H9 (cell line): ENCODE results near the gene SYNGR2. TPM values are rescaled to one million over a fixed set of nuclear protein-coding genes. Genes with fewer than 3 reads are reported as not detected.

ENCODE experiments used
- DNase-seq: peaks from one replicate; pipeline ENCODE4 v3.0.0-alpha.2; 2017
- H2AFZ ChIP-seq: one replicate; pipeline ENCODE4 v1.6.1; 2013; ENCODE audit warnings: mild to moderate bottlenecking, low read length, control low read depth, moderate library complexity
- H2AK5ac ChIP-seq: 2 replicates; pipeline ENCODE4 v1.6.1; 2013; ENCODE audit warnings: low read length, control low read depth, mixed read lengths; ENCODE audit not compliant: insufficient read length
- H2BK120ac ChIP-seq: one replicate; pipeline ENCODE4 v1.6.1; 2013; ENCODE audit warnings: low read depth, mild to moderate bottlenecking, low read length, control low read depth, inconsistent platforms; ENCODE audit not compliant: poor library complexity, severe bottlenecking
- H2BK12ac ChIP-seq: 2 replicates; pipeline ENCODE4 v1.6.1; 2013; ENCODE audit warnings: low read length, control low read depth, mixed read lengths, low read depth; ENCODE audit not compliant: insufficient read length
- H2BK15ac ChIP-seq: 2 replicates; pipeline ENCODE4 v1.6.1; 2013; ENCODE audit warnings: low read depth, low read length, control low read depth
- H2BK20ac ChIP-seq: one replicate; pipeline ENCODE4 v1.6.1; 2013; ENCODE audit warnings: low read depth, mild to moderate bottlenecking, low read length, control low read depth, inconsistent platforms; ENCODE audit not compliant: poor library complexity, severe bottlenecking
- H2BK5ac ChIP-seq: 2 replicates; pipeline ENCODE4 v1.6.1; 2013; ENCODE audit warnings: low read length, control low read depth, mixed read lengths; ENCODE audit not compliant: insufficient read length
- H3K14ac ChIP-seq: 2 replicates; pipeline ENCODE4 v1.6.1; 2013; ENCODE audit warnings: low read length, control low read depth; ENCODE audit not compliant: insufficient read depth
- H3K18ac ChIP-seq: 2 replicates; pipeline ENCODE4 v1.6.1; 2013; ENCODE audit warnings: low read depth, mild to moderate bottlenecking, mixed read lengths, low read length, control low read depth; ENCODE audit not compliant: insufficient read length
- H3K23ac ChIP-seq: 2 replicates; pipeline ENCODE4 v1.6.1; 2013; ENCODE audit warnings: low read length, control low read depth, mixed read lengths, low read depth; ENCODE audit not compliant: insufficient read length
- H3K23me2 ChIP-seq: 2 replicates; pipeline ENCODE4 v1.6.1; 2013; ENCODE audit warnings: low read depth, mild to moderate bottlenecking, mixed read lengths, low read length, control low read depth; ENCODE audit not compliant: insufficient read length, poor library complexity, severe bottlenecking
- H3K27ac ChIP-seq: 2 replicates; pipeline ENCODE4 v1.5.1; 2013; ENCODE audit warnings: low read length, control low read depth, mixed read lengths, low read depth; ENCODE audit not compliant: insufficient read length
- H3K27me3 ChIP-seq: 2 replicates; pipeline ENCODE4 v1.6.1; 2013; ENCODE audit warnings: low read length, control low read depth, inconsistent platforms; ENCODE audit not compliant: insufficient read depth
- H3K4ac ChIP-seq: 2 replicates; pipeline ENCODE4 v1.6.1; 2013; ENCODE audit warnings: low read depth, mild to moderate bottlenecking, control low read depth, inconsistent platforms, low read length, moderate library complexity
- H3K4me1 ChIP-seq: 2 replicates; pipeline ENCODE4 v1.6.1; 2013; ENCODE audit warnings: low read length, control low read depth, inconsistent platforms; ENCODE audit not compliant: insufficient read depth
- H3K4me2 ChIP-seq: 2 replicates; pipeline ENCODE4 v1.6.1; 2013; ENCODE audit warnings: low read length, control low read depth, mixed read lengths; ENCODE audit not compliant: insufficient read length, insufficient read depth
- H3K56ac ChIP-seq: 2 replicates; pipeline ENCODE4 v1.6.1; 2013; ENCODE audit warnings: low read depth, mild to moderate bottlenecking, mixed read lengths, low read length, control low read depth; ENCODE audit not compliant: insufficient read length
- H3K79me1 ChIP-seq: 2 replicates; pipeline ENCODE4 v1.6.1; 2013; ENCODE audit warnings: low read depth, mild to moderate bottlenecking, moderate library complexity, low read length, control low read depth, inconsistent platforms; ENCODE audit not compliant: insufficient read depth, poor library complexity, severe bottlenecking
- H3K79me2 ChIP-seq: 2 replicates; pipeline ENCODE4 v1.6.1; 2013; ENCODE audit warnings: low read length, control low read depth, inconsistent platforms; ENCODE audit not compliant: insufficient read depth
- H3K9ac ChIP-seq: 2 replicates; pipeline ENCODE4 v1.6.1; 2013; ENCODE audit warnings: low read length, control low read depth, mixed read lengths; ENCODE audit not compliant: insufficient read length; ENCODE audit errors: extremely low read depth
- H3K9me3 ChIP-seq: one replicate; pipeline ENCODE4 v1.6.1; 2013; ENCODE audit warnings: low read depth, low read length, inconsistent platforms; ENCODE audit not compliant: control insufficient read depth
- H3T11ph ChIP-seq: one replicate; pipeline ENCODE4 v1.6.1; 2013; ENCODE audit warnings: mild to moderate bottlenecking, low read length, control low read depth, inconsistent platforms
- H4K20me1 ChIP-seq: one replicate; pipeline ENCODE4 v1.6.1; 2013; ENCODE audit not compliant: control insufficient read depth, insufficient read length, insufficient read depth
- H4K5ac ChIP-seq: 2 replicates; pipeline ENCODE4 v1.6.1; 2013; ENCODE audit warnings: low read depth, mild to moderate bottlenecking, mixed read lengths, low read length, control low read depth; ENCODE audit not compliant: insufficient read length
- H4K8ac ChIP-seq: replicated peaks from 2 replicates; pipeline ENCODE4 v1.6.1; 2013; ENCODE audit warnings: low read length, control low read depth, mixed read lengths, low read depth; ENCODE audit not compliant: insufficient read length
- H4K91ac ChIP-seq: 2 replicates; pipeline ENCODE4 v1.6.1; 2013; ENCODE audit warnings: low read depth, mild to moderate bottlenecking, moderate library complexity, mixed read lengths, low read length, control low read depth; ENCODE audit not compliant: insufficient read length
- H3K27ac Mint-ChIP-seq, 3 experiments: 2 replicates in 2 of 3; 3 replicates in 1 of 3; pipeline ENCODE4 v1.8.0; 2020 to 2021; ENCODE audit warnings: mixed read lengths in 3 of 3, mild to moderate bottlenecking in 1 of 3, moderate library complexity in 1 of 3
- H3K27me3 Mint-ChIP-seq: 2 replicates; pipeline ENCODE4 v1.8.0; 2021; ENCODE audit warnings: low read depth, mild to moderate bottlenecking, moderate library complexity, mixed read lengths
- H3K36me3 Mint-ChIP-seq, 3 experiments: 2 replicates in 2 of 3; 3 replicates in 1 of 3; pipeline ENCODE4 v1.8.0; 2020 to 2021; ENCODE audit warnings: low read depth in 3 of 3, mixed read lengths in 3 of 3; ENCODE audit not compliant: insufficient read depth in 1 of 3
- H3K4me1 Mint-ChIP-seq, 2 experiments: 2 replicates each; pipeline ENCODE4 v1.8.0; 2020; ENCODE audit warnings: mixed read lengths in 2 of 2
- H3K4me3 Mint-ChIP-seq, 2 experiments: 2 replicates in 1 of 2; 3 replicates in 1 of 2; pipeline ENCODE4 v1.8.0; 2020 to 2021; ENCODE audit warnings: mild to moderate bottlenecking in 2 of 2, mixed read lengths in 2 of 2, moderate library complexity in 1 of 2
- H3K9me3 Mint-ChIP-seq, 2 experiments: 2 replicates in 1 of 2; 3 replicates in 1 of 2; pipeline ENCODE4 v1.8.0; 2020; ENCODE audit warnings: mild to moderate bottlenecking in 2 of 2, mixed read lengths in 2 of 2, moderate library complexity in 1 of 2
- CTCF ChIP-seq: fragments of 200-600 bp; sonication (generic); conservative IDR thresholded peaks from 3 replicates; pipeline ENCODE4 v1.8.0; 2021; ENCODE audit warnings: antibody characterized with exemption, mild to moderate bottlenecking
- WGBS: extraction: QIAGEN DNeasy Blood & Tissue Kit; methylation state at CpG from one replicate; pipeline ENCODE4 v1.1.7; 2013; ENCODE audit warnings: missing lambda C conversion rate, low lambda C conversion rate, mixed read lengths; ENCODE audit not compliant: insufficient read length; ENCODE audit errors: extremely low coverage; 5-methylcytosine and 5-hydroxymethylcytosine counted together
- total RNA-seq: library from RNA; stranded (reverse); gene quantifications from 2 replicates; pipeline ENCODE4 v1.2.1, GENCODE V29; 2021

The SYNGR2 gene
- total RNA-seq, 1 experiment from 2014 or later, result 41.0 TPM

DNA sequence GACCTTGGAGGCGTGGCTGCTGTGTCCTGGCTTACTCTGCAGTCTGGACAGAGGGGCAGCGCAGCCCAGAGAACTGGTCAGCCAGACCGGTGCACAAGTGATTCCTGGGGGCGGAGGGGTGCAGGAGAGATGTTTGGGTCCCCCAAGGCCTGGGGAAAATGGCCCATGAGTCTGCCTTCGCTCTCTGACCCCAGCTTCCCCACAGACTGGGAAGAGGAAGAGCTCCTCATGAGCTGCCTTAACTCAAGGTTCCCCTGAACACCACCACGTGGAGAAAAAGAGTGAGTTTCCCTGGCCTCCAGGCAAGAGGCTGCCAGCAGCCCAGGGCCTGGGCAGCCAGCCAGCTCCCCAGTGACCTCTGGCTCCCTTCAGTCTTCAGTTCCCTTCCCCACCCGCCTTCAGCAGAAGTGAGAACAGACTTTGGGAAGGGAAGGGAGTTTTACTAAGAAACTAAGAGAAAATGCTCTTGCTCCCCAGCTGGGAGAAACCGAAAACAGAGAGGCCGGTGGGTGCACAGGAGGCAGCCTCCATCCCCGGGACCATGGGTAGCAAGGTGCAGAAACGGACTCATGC, 24.1 kb upstream of the SYNGR2 start:
- H3K27me3 ChIP-seq, result no peaks in the 10 kb centered on the region
- no peak overlapping the region for H3K9ac ChIP-seq
- no peaks in the 10 kb centered on the region for H3K9me3 ChIP-seq
- peak overlapping the region in 1 of 3 experiments; percentile 62; a peak in 2 of 7 replicates for H3K27ac Mint-ChIP-seq
- WGBS, result no CpG with 5 or more reads among the region's 11 CpGs
- no peaks in the 10 kb centered on the region for H3K36me3 Mint-ChIP-seq
- H2BK5ac ChIP-seq, result no peak overlapping the region
- H3T11ph ChIP-seq, result no peak overlapping the region
- H3K79me1 ChIP-seq, result no peaks in the 10 kb centered on the region
- no peak for DNase-seq
- H3K9me3 Mint-ChIP-seq, result no peaks in the 10 kb centered on the region
- H3K4me2 ChIP-seq, result no peak overlapping the region
- no peak overlapping the region for H2AK5ac ChIP-seq
- no peaks in the 10 kb centered on the region for H4K20me1 ChIP-seq
- no peaks in the 10 kb centered on the region for H3K4me1 ChIP-seq
- H3K27me3 Mint-ChIP-seq, result peaks cover 2% of the 10 kb centered on the region; the same call in 1 of the 2 replicates
- peaks cover 4 to 13% of the 10 kb centered on the region in 2 experiments for H3K4me1 Mint-ChIP-seq
- no peak overlapping the region for H3K4me3 Mint-ChIP-seq
- no peak overlapping the region for H4K5ac ChIP-seq
- no peak overlapping the region for H2BK20ac ChIP-seq
- H3K23me2 ChIP-seq, result no peaks in the 10 kb centered on the region
- H3K4ac ChIP-seq, result no peak overlapping the region
- TF ChIP-seq CTCF, result no peak
- H3K79me2 ChIP-seq, result no peaks in the 10 kb centered on the region
- no peak overlapping the region for H3K18ac ChIP-seq
- no peak overlapping the region for H2AFZ ChIP-seq
- H3K27ac ChIP-seq, result no peak overlapping the region
- no peak overlapping the region for H3K14ac ChIP-seq
- H3K56ac ChIP-seq, result no peak overlapping the region
- H2BK12ac ChIP-seq, result no peak overlapping the region
- no peak overlapping the region for H2BK120ac ChIP-seq
- no peak overlapping the region for H2BK15ac ChIP-seq
- no peak overlapping the region for H4K91ac ChIP-seq
- H3K23ac ChIP-seq, result no peak overlapping the region
- no peak overlapping the region for H4K8ac ChIP-seq
